SK-N-SH (cell line): ENCODE results near the gene MX2. TPM values are rescaled to one million over a fixed set of nuclear protein-coding genes. Genes with fewer than 3 reads are reported as not detected.
A peak's percentile ranks its signal among the peaks of the same experiment; 100 is the strongest.
"Not testable (repeated sequence)": the region's sequence is repeated elsewhere in the genome, so short reads cannot be mapped to it uniquely, and the experiment has no call there.

ENCODE experiments used
- CTCF ChIA-PET: fragments of 300-600, 350-600 bp; formaldehyde crosslinking; extraction: SDS; loops from one replicate; lab custom pipeline; 2021; lab: Yijun Ruan, JAX
- POLR2A ChIA-PET: fragments of 350-600 bp; sonication (Branson Sonifier 250); formaldehyde crosslinking; extraction: SDS; loops from one replicate; lab custom pipeline; 2020; ENCODE audit warnings: antibody characterized with exemption, inconsistent platforms; lab: Yijun Ruan, JAX
- DNase-seq: peaks from one replicate; pipeline ENCODE4 v3.0.0; 2012
- H2AFZ ChIP-seq: fragments of 200-600 bp; sonication (generic); 2 replicates; pipeline ENCODE4 v1.8.1; 2016; ENCODE audit warnings: antibody characterized with exemption, mild to moderate bottlenecking, low read depth
- H3F3A ChIP-seq: fragments of 200-600 bp; sonication (generic); replicated peaks from 2 replicates; pipeline ENCODE3; 2016; ENCODE audit warnings: antibody characterized with exemption, mild to moderate bottlenecking; ENCODE audit not compliant: insufficient read depth
- H3K27ac ChIP-seq, 2 experiments: fragments of 200-500 bp in 1 of 2; fragments of 200-600 bp in 1 of 2; sonication (Bioruptor generic) in 1 of 2; sonication (generic), shearing (Covaris generic) in 1 of 2; 2 replicates each; pipeline versions ENCODE4 v1.5.1 to v1.6.1; 2014 to 2016; ENCODE audit warnings: low read depth in 2 of 2, inconsistent platforms in 1 of 2, low read length in 1 of 2, mild to moderate bottlenecking in 1 of 2, mixed read lengths in 1 of 2
- H3K27me3 ChIP-seq: fragments of 200-600 bp; sonication (generic), shearing (Covaris generic); 2 replicates; pipeline ENCODE4 v1.6.1; 2016; ENCODE audit warnings: mixed run types; ENCODE audit not compliant: insufficient read depth
- H3K36me3 ChIP-seq, 2 experiments: fragments of 200-500 bp in 1 of 2; fragments of 200-600 bp in 1 of 2; sonication (Bioruptor generic) in 1 of 2; sonication (generic) in 1 of 2; replicated peaks in 1 of 2; 2 replicates each; pipeline versions ENCODE3 to v1.5.1; 2014 to 2016; ENCODE audit warnings: low read length in 1 of 2, mild to moderate bottlenecking in 1 of 2; ENCODE audit not compliant: insufficient read depth in 2 of 2, control insufficient read depth in 1 of 2
- H3K4me1 ChIP-seq, 2 experiments: fragments of 200-500 bp in 1 of 2; fragments of 200-600 bp in 1 of 2; sonication (Bioruptor generic) in 1 of 2; sonication (generic), shearing (Covaris generic) in 1 of 2; 2 replicates each; pipeline versions ENCODE4 v1.5.1 to v1.6.1; 2014 to 2016; ENCODE audit warnings: low read depth in 1 of 2, low read length in 1 of 2, mixed run types in 1 of 2; ENCODE audit not compliant: insufficient read depth in 2 of 2, control insufficient read depth in 1 of 2
- H3K4me2 ChIP-seq: fragments of 200-600 bp; sonication (generic), shearing (Covaris generic); 2 replicates; pipeline ENCODE4 v1.6.1; 2017; ENCODE audit warnings: mixed run types
- H3K4me3 ChIP-seq, 2 experiments: fragments of 200-500 bp in 1 of 2; fragments of 200-600 bp in 1 of 2; sonication (Bioruptor generic) in 1 of 2; sonication (generic), shearing (Covaris generic) in 1 of 2; 2 replicates each; pipeline versions ENCODE4 v1.5.1 to v1.8.1; 2014 to 2016; ENCODE audit warnings: low read depth in 2 of 2, inconsistent platforms in 1 of 2, low read length in 1 of 2, mild to moderate bottlenecking in 1 of 2, mixed read lengths in 1 of 2, moderate library complexity in 1 of 2
- H3K79me2 ChIP-seq: fragments of 200-600 bp; sonication (generic); 2 replicates; pipeline ENCODE4 v1.8.1; 2017; ENCODE audit warnings: mild to moderate bottlenecking; ENCODE audit not compliant: insufficient read depth
- H3K9ac ChIP-seq: fragments of 200-600 bp; sonication (generic); 2 replicates; pipeline ENCODE4 v1.6.1; 2017; ENCODE audit warnings: mixed run types
- H3K9me2 ChIP-seq: fragments of 200-600 bp; sonication (generic); 2 replicates; pipeline ENCODE4 v1.6.1; 2017; ENCODE audit warnings: mixed run types
- H3K9me3 ChIP-seq: fragments of 200-600 bp; sonication (generic); 2 replicates; pipeline ENCODE4 v1.6.1; 2017; ENCODE audit warnings: mixed run types, mild to moderate bottlenecking, moderate library complexity
- H4K20me1 ChIP-seq: fragments of 200-600 bp; sonication (generic); 2 replicates; pipeline ENCODE4 v1.6.1; 2017; ENCODE audit warnings: mild to moderate bottlenecking, mixed run types; ENCODE audit not compliant: insufficient read depth
- CHD2 ChIP-seq: fragments of 150-350 bp; IDR thresholded peaks from 2 replicates; pipeline ENCODE4 v1.6.1; 2018; ENCODE audit warnings: low read length; ENCODE audit not compliant: partially characterized antibody
- ELF1 ChIP-seq: IDR thresholded peaks from 2 replicates; pipeline ENCODE4 v1.4.0; 2012
- FOXM1 ChIP-seq: IDR thresholded peaks from 2 replicates; pipeline ENCODE4 v1.4.0; 2012; ENCODE audit warnings: low read depth, mild to moderate bottlenecking
- NFIC ChIP-seq: IDR thresholded peaks from 2 replicates; pipeline ENCODE4 v1.4.0; 2012; ENCODE audit warnings: borderline replicate concordance
- RCOR1 ChIP-seq: fragments of 150-350 bp; IDR thresholded peaks from 2 replicates; pipeline ENCODE4 v1.6.1; 2017; ENCODE audit warnings: antibody characterized with exemption, low read length
- SIN3A ChIP-seq: IDR thresholded peaks from 2 replicates; pipeline ENCODE4 v1.6.1; 2012; ENCODE audit warnings: low read depth, mild to moderate bottlenecking, low read length, moderate library complexity, borderline replicate concordance
- TAF1 ChIP-seq: IDR thresholded peaks from 2 replicates; pipeline ENCODE4 v1.6.1; 2012; ENCODE audit warnings: low read depth, mild to moderate bottlenecking, low read length, moderate library complexity, borderline replicate concordance
- TEAD4 ChIP-seq: IDR thresholded peaks from 2 replicates; pipeline ENCODE4 v1.4.0; 2012; ENCODE audit warnings: mild to moderate bottlenecking, borderline replicate concordance; ENCODE audit not compliant: insufficient read depth
- USF1 ChIP-seq: IDR thresholded peaks from 2 replicates; pipeline ENCODE4 v1.4.0; 2012; ENCODE audit warnings: low read depth, borderline replicate concordance
- YY1 ChIP-seq: IDR thresholded peaks from 2 replicates; pipeline ENCODE4 v1.4.0; 2012; ENCODE audit warnings: low read depth, mild to moderate bottlenecking
- WGBS: methylation state at CpG from one replicate; pipeline ENCODE4 v1.1.6; 2017; ENCODE audit warnings: low lambda C conversion rate; 5-methylcytosine and 5-hydroxymethylcytosine counted together
- polyA plus RNA-seq, 3 experiments: library from polyadenylated mRNA; depleted of rRNA; stranded (reverse); fragments of >200 nt; gene quantifications; 2 replicates each; pipeline ENCODE4 v1.2.3, GENCODE V29; 2012
- TF ChIP-seq, protein P1 (sequence below): fragments of 200-600 bp; sonication (generic); IDR thresholded peaks from 2 replicates; pipeline ENCODE4 v1.6.1; 2017; ENCODE audit warnings: antibody characterized with exemption, mild to moderate bottlenecking, moderate library complexity
- TF ChIP-seq, protein P2 (sequence below): fragments of 150-350 bp; IDR thresholded peaks from 2 replicates; pipeline ENCODE4 v1.6.1; 2016; ENCODE audit warnings: mild to moderate bottlenecking, low read depth, low read length
- TF ChIP-seq, protein P3 (sequence below): IDR thresholded peaks from 2 replicates; pipeline ENCODE4 v1.4.0; 2012; ENCODE audit warnings: low read depth, borderline replicate concordance
- TF ChIP-seq, protein P4 (sequence below): IDR thresholded peaks from 2 replicates; pipeline ENCODE4 v1.4.0; 2012; ENCODE audit warnings: low read depth

MX2 gene, protein sequence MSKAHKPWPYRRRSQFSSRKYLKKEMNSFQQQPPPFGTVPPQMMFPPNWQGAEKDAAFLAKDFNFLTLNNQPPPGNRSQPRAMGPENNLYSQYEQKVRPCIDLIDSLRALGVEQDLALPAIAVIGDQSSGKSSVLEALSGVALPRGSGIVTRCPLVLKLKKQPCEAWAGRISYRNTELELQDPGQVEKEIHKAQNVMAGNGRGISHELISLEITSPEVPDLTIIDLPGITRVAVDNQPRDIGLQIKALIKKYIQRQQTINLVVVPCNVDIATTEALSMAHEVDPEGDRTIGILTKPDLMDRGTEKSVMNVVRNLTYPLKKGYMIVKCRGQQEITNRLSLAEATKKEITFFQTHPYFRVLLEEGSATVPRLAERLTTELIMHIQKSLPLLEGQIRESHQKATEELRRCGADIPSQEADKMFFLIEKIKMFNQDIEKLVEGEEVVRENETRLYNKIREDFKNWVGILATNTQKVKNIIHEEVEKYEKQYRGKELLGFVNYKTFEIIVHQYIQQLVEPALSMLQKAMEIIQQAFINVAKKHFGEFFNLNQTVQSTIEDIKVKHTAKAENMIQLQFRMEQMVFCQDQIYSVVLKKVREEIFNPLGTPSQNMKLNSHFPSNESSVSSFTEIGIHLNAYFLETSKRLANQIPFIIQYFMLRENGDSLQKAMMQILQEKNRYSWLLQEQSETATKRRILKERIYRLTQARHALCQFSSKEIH
- polyA plus RNA-seq (2012; rRNA removed), result 0.06 and 0.08 TPM in 2 replicates
- polyA plus RNA-seq (2012; cell fraction: cytosol; rRNA removed), result 0.05 TPM in 2 replicates
- polyA plus RNA-seq (2012; cell fraction: nucleus; rRNA removed), result 0.15 and 0.25 TPM in 2 replicates

- Histone ChIP-seq H3K36me3 (no peaks in the 10 kb centered on the region), H3K9me3 (no peaks in the 10 kb centered on the region), H3K9ac (no peak within 1 kb of the TSS), H3K4me1 (no peaks in the 10 kb centered on the region), H3K27ac (no peak within 1 kb of the TSS), H3K9me2 (no peaks in the 10 kb centered on the region), H3F3A (no peaks in the 10 kb centered on the region), H3K4me3 (no peak within 1 kb of the TSS), H3K27me3 (no peaks in the 10 kb centered on the region; the same call in 1 of the 2 replicates), H2AFZ (peak within 1 kb of the TSS; percentile 23; the same call in 1 of the 2 replicates), H3K79me2 (no peaks in the 10 kb centered on the region), H3K4me2 (peak within 1 kb of the TSS; percentile 33; the same call in 1 of the 2 replicates), H4K20me1 (no peaks in the 10 kb centered on the region)
- TF ChIP-seq CHD2 (no peak), TAF1 (no peak), YY1 (no peak), USF1 (no peak), NFIC (no peak), RCOR1 (no peak), TEAD4 (no peak), SIN3A (no peak), ELF1 (no peak), FOXM1 (no peak)
- TF ChIP-seq, protein P1, sequence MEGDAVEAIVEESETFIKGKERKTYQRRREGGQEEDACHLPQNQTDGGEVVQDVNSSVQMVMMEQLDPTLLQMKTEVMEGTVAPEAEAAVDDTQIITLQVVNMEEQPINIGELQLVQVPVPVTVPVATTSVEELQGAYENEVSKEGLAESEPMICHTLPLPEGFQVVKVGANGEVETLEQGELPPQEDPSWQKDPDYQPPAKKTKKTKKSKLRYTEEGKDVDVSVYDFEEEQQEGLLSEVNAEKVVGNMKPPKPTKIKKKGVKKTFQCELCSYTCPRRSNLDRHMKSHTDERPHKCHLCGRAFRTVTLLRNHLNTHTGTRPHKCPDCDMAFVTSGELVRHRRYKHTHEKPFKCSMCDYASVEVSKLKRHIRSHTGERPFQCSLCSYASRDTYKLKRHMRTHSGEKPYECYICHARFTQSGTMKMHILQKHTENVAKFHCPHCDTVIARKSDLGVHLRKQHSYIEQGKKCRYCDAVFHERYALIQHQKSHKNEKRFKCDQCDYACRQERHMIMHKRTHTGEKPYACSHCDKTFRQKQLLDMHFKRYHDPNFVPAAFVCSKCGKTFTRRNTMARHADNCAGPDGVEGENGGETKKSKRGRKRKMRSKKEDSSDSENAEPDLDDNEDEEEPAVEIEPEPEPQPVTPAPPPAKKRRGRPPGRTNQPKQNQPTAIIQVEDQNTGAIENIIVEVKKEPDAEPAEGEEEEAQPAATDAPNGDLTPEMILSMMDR, result no peak
- TF ChIP-seq, protein P2, sequence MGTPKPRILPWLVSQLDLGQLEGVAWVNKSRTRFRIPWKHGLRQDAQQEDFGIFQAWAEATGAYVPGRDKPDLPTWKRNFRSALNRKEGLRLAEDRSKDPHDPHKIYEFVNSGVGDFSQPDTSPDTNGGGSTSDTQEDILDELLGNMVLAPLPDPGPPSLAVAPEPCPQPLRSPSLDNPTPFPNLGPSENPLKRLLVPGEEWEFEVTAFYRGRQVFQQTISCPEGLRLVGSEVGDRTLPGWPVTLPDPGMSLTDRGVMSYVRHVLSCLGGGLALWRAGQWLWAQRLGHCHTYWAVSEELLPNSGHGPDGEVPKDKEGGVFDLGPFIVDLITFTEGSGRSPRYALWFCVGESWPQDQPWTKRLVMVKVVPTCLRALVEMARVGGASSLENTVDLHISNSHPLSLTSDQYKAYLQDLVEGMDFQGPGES, result no peak
- TF ChIP-seq, protein P3, sequence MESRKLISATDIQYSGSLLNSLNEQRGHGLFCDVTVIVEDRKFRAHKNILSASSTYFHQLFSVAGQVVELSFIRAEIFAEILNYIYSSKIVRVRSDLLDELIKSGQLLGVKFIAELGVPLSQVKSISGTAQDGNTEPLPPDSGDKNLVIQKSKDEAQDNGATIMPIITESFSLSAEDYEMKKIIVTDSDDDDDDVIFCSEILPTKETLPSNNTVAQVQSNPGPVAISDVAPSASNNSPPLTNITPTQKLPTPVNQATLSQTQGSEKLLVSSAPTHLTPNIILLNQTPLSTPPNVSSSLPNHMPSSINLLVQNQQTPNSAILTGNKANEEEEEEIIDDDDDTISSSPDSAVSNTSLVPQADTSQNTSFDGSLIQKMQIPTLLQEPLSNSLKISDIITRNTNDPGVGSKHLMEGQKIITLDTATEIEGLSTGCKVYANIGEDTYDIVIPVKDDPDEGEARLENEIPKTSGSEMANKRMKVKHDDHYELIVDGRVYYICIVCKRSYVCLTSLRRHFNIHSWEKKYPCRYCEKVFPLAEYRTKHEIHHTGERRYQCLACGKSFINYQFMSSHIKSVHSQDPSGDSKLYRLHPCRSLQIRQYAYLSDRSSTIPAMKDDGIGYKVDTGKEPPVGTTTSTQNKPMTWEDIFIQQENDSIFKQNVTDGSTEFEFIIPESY, result no peak
- TF ChIP-seq, protein P4, sequence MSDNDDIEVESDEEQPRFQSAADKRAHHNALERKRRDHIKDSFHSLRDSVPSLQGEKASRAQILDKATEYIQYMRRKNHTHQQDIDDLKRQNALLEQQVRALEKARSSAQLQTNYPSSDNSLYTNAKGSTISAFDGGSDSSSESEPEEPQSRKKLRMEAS, result no peak
- WGBS, result 55% methylated on average over 23 of the region's 24 CpGs
- ChIA-PET CTCF (interaction anchor here (0.9 kb wide), 1 partner anchor 11 kb away, joined by 3 read pairs; no protein-coding TSS in a partner anchor), POLR2A (no interaction called here)
- no peak for DNase-seq
Measured at GRCh38 chr21:41361786-41362604, at the start of gene MX2. Gene MX2, plus strand, starts transcription at chr21:41362027. Its CDS starts 14,880 bp downstream, at chr21:41376907.

DNA sequence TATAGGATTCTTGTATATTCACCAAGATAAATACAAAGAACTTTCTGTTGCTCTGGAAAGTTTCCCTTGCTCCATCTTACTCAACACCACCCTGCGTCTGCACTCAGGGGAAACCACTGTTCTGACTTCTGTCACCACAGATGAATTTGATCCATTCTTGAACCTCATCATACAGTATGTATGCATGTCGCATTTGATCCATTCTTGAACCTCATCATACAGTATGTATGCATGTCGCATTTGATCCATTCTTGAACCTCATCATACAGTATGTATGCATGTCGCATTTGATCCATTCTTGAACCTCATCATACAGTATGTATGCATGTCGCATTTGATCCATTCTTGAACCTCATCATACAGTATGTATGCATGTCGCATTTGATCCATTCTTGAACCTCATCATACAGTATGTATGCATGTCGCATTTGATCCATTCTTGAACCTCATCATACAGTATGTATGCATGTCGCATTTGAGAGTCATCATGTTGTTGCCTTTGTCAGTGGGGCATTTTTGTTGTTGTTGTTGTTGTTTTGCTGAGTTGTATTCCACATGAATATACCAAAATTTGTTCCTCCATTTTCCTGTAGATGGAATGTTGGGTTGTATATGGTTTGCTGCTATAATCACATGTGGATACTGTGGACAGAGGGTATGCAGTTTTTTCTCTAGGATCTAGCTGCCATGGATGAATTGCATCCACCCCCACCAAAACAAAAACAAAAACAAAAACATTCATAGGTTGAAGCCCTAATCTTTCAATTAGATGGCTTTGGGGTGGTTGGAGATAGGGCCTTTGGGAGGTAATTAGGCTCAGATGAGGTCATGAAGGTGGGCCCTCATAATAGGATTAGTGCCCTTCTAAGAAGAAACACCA lies 48.3 kb upstream of the MX2 start:
- H3K9ac ChIP-seq, H3K9me2 ChIP-seq, H3K4me3 ChIP-seq, H3K79me2 ChIP-seq, H3F3A ChIP-seq, H3K4me2 ChIP-seq, H3K9me3 ChIP-seq, DNase-seq, H2AFZ ChIP-seq, CTCF ChIA-PET, H4K20me1 ChIP-seq, H3K27ac ChIP-seq, POLR2A ChIA-PET, H3K36me3 ChIP-seq, H3K4me1 ChIP-seq: not testable (repeated sequence)
- WGBS, result 54% methylated on average over 6 of the region's 8 CpGs
- H3K27me3 ChIP-seq, result peaks cover 12% of the 10 kb centered on the region; the same call in 1 of the 2 replicates
